H9 (cell line): Measurements from ENCODE around the gene APBA2. TPM values are rescaled to one million over a fixed set of nuclear protein-coding genes. Genes with fewer than 3 reads are reported as not detected.
A peak's percentile ranks its signal among the peaks of the same experiment; 100 is the strongest.

Source experiments
- DNase-seq: peaks from one replicate; pipeline ENCODE4 v3.0.0-alpha.2; 2017
- H2AFZ ChIP-seq: one replicate; pipeline ENCODE4 v1.6.1; 2013; ENCODE audit warnings: mild to moderate bottlenecking, low read length, control low read depth, moderate library complexity
- H2AK5ac ChIP-seq: 2 replicates; pipeline ENCODE4 v1.6.1; 2013; ENCODE audit warnings: low read length, control low read depth, mixed read lengths; ENCODE audit not compliant: insufficient read length
- H2BK120ac ChIP-seq: one replicate; pipeline ENCODE4 v1.6.1; 2013; ENCODE audit warnings: low read depth, mild to moderate bottlenecking, low read length, control low read depth, inconsistent platforms; ENCODE audit not compliant: poor library complexity, severe bottlenecking
- H2BK12ac ChIP-seq: 2 replicates; pipeline ENCODE4 v1.6.1; 2013; ENCODE audit warnings: low read length, control low read depth, mixed read lengths, low read depth; ENCODE audit not compliant: insufficient read length
- H2BK15ac ChIP-seq: 2 replicates; pipeline ENCODE4 v1.6.1; 2013; ENCODE audit warnings: low read depth, low read length, control low read depth
- H2BK20ac ChIP-seq: one replicate; pipeline ENCODE4 v1.6.1; 2013; ENCODE audit warnings: low read depth, mild to moderate bottlenecking, low read length, control low read depth, inconsistent platforms; ENCODE audit not compliant: poor library complexity, severe bottlenecking
- H2BK5ac ChIP-seq: 2 replicates; pipeline ENCODE4 v1.6.1; 2013; ENCODE audit warnings: low read length, control low read depth, mixed read lengths; ENCODE audit not compliant: insufficient read length
- H3K14ac ChIP-seq: 2 replicates; pipeline ENCODE4 v1.6.1; 2013; ENCODE audit warnings: low read length, control low read depth; ENCODE audit not compliant: insufficient read depth
- H3K18ac ChIP-seq: 2 replicates; pipeline ENCODE4 v1.6.1; 2013; ENCODE audit warnings: low read depth, mild to moderate bottlenecking, mixed read lengths, low read length, control low read depth; ENCODE audit not compliant: insufficient read length
- H3K23ac ChIP-seq: 2 replicates; pipeline ENCODE4 v1.6.1; 2013; ENCODE audit warnings: low read length, control low read depth, mixed read lengths, low read depth; ENCODE audit not compliant: insufficient read length
- H3K23me2 ChIP-seq: 2 replicates; pipeline ENCODE4 v1.6.1; 2013; ENCODE audit warnings: low read depth, mild to moderate bottlenecking, mixed read lengths, low read length, control low read depth; ENCODE audit not compliant: insufficient read length, poor library complexity, severe bottlenecking
- H3K27ac ChIP-seq: 2 replicates; pipeline ENCODE4 v1.5.1; 2013; ENCODE audit warnings: low read length, control low read depth, mixed read lengths, low read depth; ENCODE audit not compliant: insufficient read length
- H3K27me3 ChIP-seq: 2 replicates; pipeline ENCODE4 v1.6.1; 2013; ENCODE audit warnings: low read length, control low read depth, inconsistent platforms; ENCODE audit not compliant: insufficient read depth
- H3K4ac ChIP-seq: 2 replicates; pipeline ENCODE4 v1.6.1; 2013; ENCODE audit warnings: low read depth, mild to moderate bottlenecking, control low read depth, inconsistent platforms, low read length, moderate library complexity
- H3K4me1 ChIP-seq: 2 replicates; pipeline ENCODE4 v1.6.1; 2013; ENCODE audit warnings: low read length, control low read depth, inconsistent platforms; ENCODE audit not compliant: insufficient read depth
- H3K4me2 ChIP-seq: 2 replicates; pipeline ENCODE4 v1.6.1; 2013; ENCODE audit warnings: low read length, control low read depth, mixed read lengths; ENCODE audit not compliant: insufficient read length, insufficient read depth
- H3K56ac ChIP-seq: 2 replicates; pipeline ENCODE4 v1.6.1; 2013; ENCODE audit warnings: low read depth, mild to moderate bottlenecking, mixed read lengths, low read length, control low read depth; ENCODE audit not compliant: insufficient read length
- H3K79me1 ChIP-seq: 2 replicates; pipeline ENCODE4 v1.6.1; 2013; ENCODE audit warnings: low read depth, mild to moderate bottlenecking, moderate library complexity, low read length, control low read depth, inconsistent platforms; ENCODE audit not compliant: insufficient read depth, poor library complexity, severe bottlenecking
- H3K79me2 ChIP-seq: 2 replicates; pipeline ENCODE4 v1.6.1; 2013; ENCODE audit warnings: low read length, control low read depth, inconsistent platforms; ENCODE audit not compliant: insufficient read depth
- H3K9ac ChIP-seq: 2 replicates; pipeline ENCODE4 v1.6.1; 2013; ENCODE audit warnings: low read length, control low read depth, mixed read lengths; ENCODE audit not compliant: insufficient read length; ENCODE audit errors: extremely low read depth
- H3K9me3 ChIP-seq: one replicate; pipeline ENCODE4 v1.6.1; 2013; ENCODE audit warnings: low read depth, low read length, inconsistent platforms; ENCODE audit not compliant: control insufficient read depth
- H3T11ph ChIP-seq: one replicate; pipeline ENCODE4 v1.6.1; 2013; ENCODE audit warnings: mild to moderate bottlenecking, low read length, control low read depth, inconsistent platforms
- H4K20me1 ChIP-seq: one replicate; pipeline ENCODE4 v1.6.1; 2013; ENCODE audit not compliant: control insufficient read depth, insufficient read length, insufficient read depth
- H4K5ac ChIP-seq: 2 replicates; pipeline ENCODE4 v1.6.1; 2013; ENCODE audit warnings: low read depth, mild to moderate bottlenecking, mixed read lengths, low read length, control low read depth; ENCODE audit not compliant: insufficient read length
- H4K8ac ChIP-seq: replicated peaks from 2 replicates; pipeline ENCODE4 v1.6.1; 2013; ENCODE audit warnings: low read length, control low read depth, mixed read lengths, low read depth; ENCODE audit not compliant: insufficient read length
- H4K91ac ChIP-seq: 2 replicates; pipeline ENCODE4 v1.6.1; 2013; ENCODE audit warnings: low read depth, mild to moderate bottlenecking, moderate library complexity, mixed read lengths, low read length, control low read depth; ENCODE audit not compliant: insufficient read length
- H3K27ac Mint-ChIP-seq, 3 experiments: 2 replicates in 2 of 3; 3 replicates in 1 of 3; pipeline ENCODE4 v1.8.0; 2020 to 2021; ENCODE audit warnings: mixed read lengths in 3 of 3, mild to moderate bottlenecking in 1 of 3, moderate library complexity in 1 of 3
- H3K27me3 Mint-ChIP-seq: 2 replicates; pipeline ENCODE4 v1.8.0; 2021; ENCODE audit warnings: low read depth, mild to moderate bottlenecking, moderate library complexity, mixed read lengths
- H3K36me3 Mint-ChIP-seq, 3 experiments: 2 replicates in 2 of 3; 3 replicates in 1 of 3; pipeline ENCODE4 v1.8.0; 2020 to 2021; ENCODE audit warnings: low read depth in 3 of 3, mixed read lengths in 3 of 3; ENCODE audit not compliant: insufficient read depth in 1 of 3
- H3K4me1 Mint-ChIP-seq, 2 experiments: 2 replicates each; pipeline ENCODE4 v1.8.0; 2020; ENCODE audit warnings: mixed read lengths in 2 of 2
- H3K4me3 Mint-ChIP-seq, 2 experiments: 2 replicates in 1 of 2; 3 replicates in 1 of 2; pipeline ENCODE4 v1.8.0; 2020 to 2021; ENCODE audit warnings: mild to moderate bottlenecking in 2 of 2, mixed read lengths in 2 of 2, moderate library complexity in 1 of 2
- H3K9me3 Mint-ChIP-seq, 2 experiments: 2 replicates in 1 of 2; 3 replicates in 1 of 2; pipeline ENCODE4 v1.8.0; 2020; ENCODE audit warnings: mild to moderate bottlenecking in 2 of 2, mixed read lengths in 2 of 2, moderate library complexity in 1 of 2
- WGBS: extraction: QIAGEN DNeasy Blood & Tissue Kit; methylation state at CpG from one replicate; pipeline ENCODE4 v1.1.7; 2013; ENCODE audit warnings: missing lambda C conversion rate, low lambda C conversion rate, mixed read lengths; ENCODE audit not compliant: insufficient read length; ENCODE audit errors: extremely low coverage; 5-methylcytosine and 5-hydroxymethylcytosine counted together
- total RNA-seq: library from RNA; stranded (reverse); gene quantifications from 2 replicates; pipeline ENCODE4 v1.2.1, GENCODE V29; 2021
- TF ChIP-seq, protein P1 (sequence below): fragments of 200-600 bp; sonication (generic); conservative IDR thresholded peaks from 3 replicates; pipeline ENCODE4 v1.8.0; 2021; ENCODE audit warnings: antibody characterized with exemption, mild to moderate bottlenecking

APBA2 gene
- total RNA-seq, 1 experiment from 2014 or later = 14.3 TPM

DNA sequence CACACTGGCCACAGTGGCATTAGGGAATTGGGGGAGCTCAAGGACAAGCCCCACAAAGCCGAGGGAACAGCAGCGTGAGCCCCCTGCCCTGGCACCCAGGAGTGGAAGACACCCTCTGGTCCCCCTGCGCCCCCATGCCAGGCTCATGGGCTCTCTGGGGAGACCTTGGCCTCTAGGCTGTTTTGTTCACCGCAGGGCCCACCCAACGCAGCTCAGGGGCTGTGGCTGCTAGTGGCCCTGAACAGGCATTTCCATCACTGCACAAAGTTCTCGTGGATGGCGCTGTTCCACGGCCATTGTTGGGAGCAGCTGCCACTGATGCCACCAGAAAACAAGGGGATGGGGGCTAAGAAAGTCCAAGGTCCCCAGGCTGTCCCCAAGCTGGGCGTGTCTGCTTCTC lies 236.1 kb downstream of the APBA2 start:
- Histone ChIP-seq H2AK5ac (no peak overlapping the region), H3K9me3 (no peaks in the 10 kb centered on the region), H2BK12ac (no peak overlapping the region), H3K4me2 (no peak overlapping the region), H3K4ac (no peak overlapping the region), H3K9ac (no peak overlapping the region), H2BK5ac (no peak overlapping the region), H3K79me1 (no peaks in the 10 kb centered on the region), H2BK120ac (no peak overlapping the region), H3K27me3 (no peaks in the 10 kb centered on the region), H3K4me1 (no peaks in the 10 kb centered on the region), H3K18ac (peak overlapping the region; percentile 9), H3K79me2 (no peaks in the 10 kb centered on the region), H4K5ac (no peak overlapping the region), H4K91ac (no peak overlapping the region), H4K20me1 (no peaks in the 10 kb centered on the region), H2BK15ac (no peak overlapping the region), H3K56ac (no peak overlapping the region), H3K27ac (no peak overlapping the region), H4K8ac (no peak overlapping the region), H2AFZ (no peak overlapping the region), H3T11ph (no peak overlapping the region), H3K14ac (no peak overlapping the region), H3K23ac (no peak overlapping the region), H3K23me2 (no peaks in the 10 kb centered on the region), H2BK20ac (no peak overlapping the region)
- TF ChIP-seq, protein P1, sequence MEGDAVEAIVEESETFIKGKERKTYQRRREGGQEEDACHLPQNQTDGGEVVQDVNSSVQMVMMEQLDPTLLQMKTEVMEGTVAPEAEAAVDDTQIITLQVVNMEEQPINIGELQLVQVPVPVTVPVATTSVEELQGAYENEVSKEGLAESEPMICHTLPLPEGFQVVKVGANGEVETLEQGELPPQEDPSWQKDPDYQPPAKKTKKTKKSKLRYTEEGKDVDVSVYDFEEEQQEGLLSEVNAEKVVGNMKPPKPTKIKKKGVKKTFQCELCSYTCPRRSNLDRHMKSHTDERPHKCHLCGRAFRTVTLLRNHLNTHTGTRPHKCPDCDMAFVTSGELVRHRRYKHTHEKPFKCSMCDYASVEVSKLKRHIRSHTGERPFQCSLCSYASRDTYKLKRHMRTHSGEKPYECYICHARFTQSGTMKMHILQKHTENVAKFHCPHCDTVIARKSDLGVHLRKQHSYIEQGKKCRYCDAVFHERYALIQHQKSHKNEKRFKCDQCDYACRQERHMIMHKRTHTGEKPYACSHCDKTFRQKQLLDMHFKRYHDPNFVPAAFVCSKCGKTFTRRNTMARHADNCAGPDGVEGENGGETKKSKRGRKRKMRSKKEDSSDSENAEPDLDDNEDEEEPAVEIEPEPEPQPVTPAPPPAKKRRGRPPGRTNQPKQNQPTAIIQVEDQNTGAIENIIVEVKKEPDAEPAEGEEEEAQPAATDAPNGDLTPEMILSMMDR = no peak
- no CpG with 5 or more reads among the region's 9 CpGs for WGBS
- no peak for DNase-seq
- Mint-ChIP-seq H3K27ac (no peak overlapping the region), H3K27me3 (no peaks in the 10 kb centered on the region), H3K4me1 (peaks cover 2 to 10% of the 10 kb centered on the region in 2 experiments), H3K4me3 (no peak overlapping the region), H3K9me3 (no peaks in the 10 kb centered on the region), H3K36me3 (no peaks in the 10 kb centered on the region; a peak in 2 of 7 replicates)
